ENCODE results near the gene SRMS.

GRCh38 chr20:63509088-63509564 is 38.4 kb downstream of the SRMS start:
- TF ChIP-seq EZH2 (IDR thresholded peaks at IDR 0.05) (no peak), CTCF (IDR thresholded peaks at IDR 0.05) (no peak)

Measured in neural progenitor cell (in vitro differentiated cells).